Caco-2 (cell line): ENCODE results near the gene SHQ1. TPM values are rescaled to one million over a fixed set of nuclear protein-coding genes. Genes with fewer than 3 reads are reported as not detected.
A peak's percentile ranks its signal among the peaks of the same experiment; 100 is the strongest.

Experiments
- BruUV-seq: library from RNA; stranded (reverse); fragments of 400-500 nt; replicated peaks from 2 replicates; lab custom pipeline; 2021; lab: Mats Ljungman, UMichigan
- CTCF ChIA-PET: fragments of 300-600 bp; sonication (Branson Sonifier 250); formaldehyde crosslinking; loops from one replicate; lab custom pipeline; 2022; ENCODE audit warnings: antibody characterized with exemption; lab: Charles Lee
- POLR2A ChIA-PET: fragments of 300-600 bp; sonication (Branson Sonifier 250); formaldehyde crosslinking; loops from one replicate; lab custom pipeline; 2022; ENCODE audit warnings: antibody characterized with exemption; lab: Charles Lee
- DNase-seq, 2 experiments: peaks; one replicate each; pipeline versions ENCODE4 v3.0.0 to v3.0.0-alpha.2; 2020 to 2022
- H3K27me3 ChIP-seq: replicated peaks from 2 replicates; pipeline ENCODE4 v1.6.0; 2011; ENCODE audit warnings: low read length; ENCODE audit not compliant: control insufficient read depth, insufficient read depth
- H3K36me3 ChIP-seq: 2 replicates; pipeline ENCODE4 v1.5.1; 2011; ENCODE audit warnings: low read length; ENCODE audit not compliant: control insufficient read depth, insufficient read depth
- H3K4me1 ChIP-seq: fragments of 250-450 bp; sonication (Bioruptor Pico); 2 replicates; pipeline ENCODE4 v1.5.1; 2020; ENCODE audit warnings: mild to moderate bottlenecking
- H3K4me3 ChIP-seq: 2 replicates; pipeline ENCODE4 v1.5.1; 2011; ENCODE audit warnings: low read depth, mild to moderate bottlenecking, control low read depth, low read length
- H3K9me3 ChIP-seq: fragments of 250-450 bp; sonication (Bioruptor Pico); 2 replicates; pipeline ENCODE4 v1.5.1; 2020; ENCODE audit warnings: mild to moderate bottlenecking, moderate library complexity
- H3K27ac Mint-ChIP-seq: one replicate; pipeline ENCODE4 v1.8.0; 2022; ENCODE audit warnings: mixed read lengths; ENCODE audit not compliant: unreplicated experiment
- H3K27me3 Mint-ChIP-seq: one replicate; pipeline ENCODE4 v1.8.0; 2022; ENCODE audit warnings: mixed read lengths; ENCODE audit not compliant: insufficient read depth, unreplicated experiment
- H3K36me3 Mint-ChIP-seq: one replicate; pipeline ENCODE4 v1.8.0; 2022; ENCODE audit warnings: mild to moderate bottlenecking, mixed read lengths; ENCODE audit not compliant: insufficient read depth, unreplicated experiment
- H3K4me1 Mint-ChIP-seq: one replicate; pipeline ENCODE4 v1.8.0; 2022; ENCODE audit warnings: low read depth, mixed read lengths; ENCODE audit not compliant: unreplicated experiment
- H3K4me3 Mint-ChIP-seq: one replicate; pipeline ENCODE4 v1.8.0; 2022; ENCODE audit warnings: mild to moderate bottlenecking, moderate library complexity, mixed read lengths; ENCODE audit not compliant: unreplicated experiment
- H3K9me3 Mint-ChIP-seq: one replicate; pipeline ENCODE4 v1.8.0; 2022; ENCODE audit warnings: mixed read lengths; ENCODE audit not compliant: unreplicated experiment
- CTCF ChIP-seq, 2 experiments: fragments of 200-600 bp in 1 of 2; IDR thresholded peaks; 1 replicate in 1 of 2; 2 replicates in 1 of 2; pipeline versions ENCODE4 v1.5.1 to v1.8.0; 2011 to 2022; ENCODE audit warnings: antibody characterized with exemption in 1 of 2, control low read depth in 1 of 2, inconsistent platforms in 1 of 2, low read depth in 1 of 2, low read length in 1 of 2, mild to moderate bottlenecking in 1 of 2, moderate library complexity in 1 of 2; ENCODE audit not compliant: insufficient read depth in 1 of 2, severe bottlenecking in 1 of 2, unreplicated experiment in 1 of 2
- intact Hi-C: fragments of 100-400 bp; cut with micrococcal nuclease; formaldehyde crosslinking; loops from one replicate; pipeline ENCODE4 v1.10.0; 2022; ENCODE audit not compliant: unreplicated experiment
- total RNA-seq: library from RNA; stranded (reverse); gene quantifications from 2 replicates; pipeline ENCODE4 v1.2.3, GENCODE V29; 2022

The SHQ1 gene
- total RNA-seq, 1 experiment from 2014 or later, result 18.8 TPM

- H3K9me3 ChIP-seq, result no peaks in the 10 kb centered on the region
- CTCF ChIA-PET, result no interaction called here
- no peaks in the 10 kb centered on the region for H3K9me3 Mint-ChIP-seq
- H3K36me3 ChIP-seq, result no peaks in the 10 kb centered on the region
- BruUV-seq, result no TSS peak
- peaks cover 5% of the 10 kb centered on the region for H3K4me1 ChIP-seq
- peaks cover 8% of the 10 kb centered on the region for H3K4me1 Mint-ChIP-seq
- H3K4me3 Mint-ChIP-seq, result no peak overlapping the region
- H3K4me3 ChIP-seq, result no peak overlapping the region
- no peaks in the 10 kb centered on the region for H3K27me3 Mint-ChIP-seq
- TF ChIP-seq CTCF (IDR thresholded peaks at IDR 0.05; ENCODE audit: insufficient read depth in 1 of 2, low read depth in 1 of 2, low read length in 1 of 2, severe bottlenecking in 1 of 2, unreplicated experiment in 1 of 2), result no peak
- DNase-seq, result no peak
- H3K27me3 ChIP-seq, result no peaks in the 10 kb centered on the region
- POLR2A ChIA-PET, result no interaction called here
- H3K36me3 Mint-ChIP-seq, result no peaks in the 10 kb centered on the region
- H3K27ac Mint-ChIP-seq, result no peak overlapping the region
- intact Hi-C loops, result loop anchor here (10.0 kb wide), 1 partner anchor 90 kb away; no protein-coding TSS in a partner anchor
Observed at GRCh38 chr3:72814308-72814707, 33.9 kb downstream of the SHQ1 start.

GRCh38 chr3:72812201-72812600 lies 36.0 kb downstream of the SHQ1 start:
- H3K4me1 ChIP-seq, result peaks cover 5% of the 10 kb centered on the region
- Mint-ChIP-seq H3K9me3 (no peaks in the 10 kb centered on the region), H3K36me3 (no peaks in the 10 kb centered on the region), H3K4me3 (no peak overlapping the region), H3K27me3 (no peaks in the 10 kb centered on the region), H3K4me1 (no peaks in the 10 kb centered on the region), H3K27ac (no peak overlapping the region)
- H3K27me3 ChIP-seq, result no peaks in the 10 kb centered on the region
- no peak for TF ChIP-seq CTCF (IDR thresholded peaks at IDR 0.05; ENCODE audit: insufficient read depth in 1 of 2, low read depth in 1 of 2, low read length in 1 of 2, severe bottlenecking in 1 of 2, unreplicated experiment in 1 of 2)
- BruUV-seq, result no TSS peak
- intact Hi-C loops, result loop anchor here (10.0 kb wide), 1 partner anchor 87 kb away; no protein-coding TSS in a partner anchor
- no peak for DNase-seq
- H3K9me3 ChIP-seq, result no peaks in the 10 kb centered on the region
- H3K4me3 ChIP-seq, result no peak overlapping the region
- CTCF ChIA-PET, result interaction anchor here (0.6 to 1.0 kb wide), 4 partner anchors 11 to 465 kb away, joined by 3 to 4 read pairs (median 3); no protein-coding TSS in a partner anchor
- H3K36me3 ChIP-seq, result no peaks in the 10 kb centered on the region
- POLR2A ChIA-PET, result no interaction called here

GRCh38 chr3:72811571-72811970 lies 36.7 kb downstream of the SHQ1 start:
- POLR2A ChIA-PET, result no interaction called here
- H3K36me3 ChIP-seq, result no peaks in the 10 kb centered on the region
- no peak overlapping the region for H3K4me3 ChIP-seq
- H3K9me3 ChIP-seq, result no peaks in the 10 kb centered on the region
- no peaks in the 10 kb centered on the region for H3K36me3 Mint-ChIP-seq
- CTCF ChIA-PET, result interaction anchor here (0.8 to 1.0 kb wide), 2 partner anchors 65 to 145 kb away, joined by 3 to 4 read pairs; no protein-coding TSS in a partner anchor
- no peaks in the 10 kb centered on the region for H3K27me3 ChIP-seq
- no peaks in the 10 kb centered on the region for H3K4me1 Mint-ChIP-seq
- peaks cover 5% of the 10 kb centered on the region for H3K4me1 ChIP-seq
- intact Hi-C loops, result loop anchor here (10.0 kb wide), 1 partner anchor 87 kb away; no protein-coding TSS in a partner anchor
- H3K27ac Mint-ChIP-seq, result no peak overlapping the region
- H3K27me3 Mint-ChIP-seq, result no peaks in the 10 kb centered on the region
- DNase-seq, result peak in 1 of 2 experiments; percentile 4
- no TSS peak for BruUV-seq
- no peak overlapping the region for H3K4me3 Mint-ChIP-seq
- no peaks in the 10 kb centered on the region for H3K9me3 Mint-ChIP-seq
- peak in 1 of 2 experiments; percentile 47 for TF ChIP-seq CTCF (IDR thresholded peaks at IDR 0.05; ENCODE audit: insufficient read depth in 1 of 2, low read depth in 1 of 2, low read length in 1 of 2, severe bottlenecking in 1 of 2, unreplicated experiment in 1 of 2)
